CD4-positive, alpha-beta T cell treated with Interleukin-6 at 100 ng/mL for 8 hours (primary cell): Measurements from ENCODE around the gene APOC3.
A peak's percentile ranks its signal among the peaks of the same experiment; 100 is the strongest.

Source experiments
- DNase-seq: peaks from one replicate; pipeline ENCODE4 v3.0.0-alpha.2; 2020; ENCODE audit warnings: mixed read lengths, low spot score

The APOC3 gene

DNA sequence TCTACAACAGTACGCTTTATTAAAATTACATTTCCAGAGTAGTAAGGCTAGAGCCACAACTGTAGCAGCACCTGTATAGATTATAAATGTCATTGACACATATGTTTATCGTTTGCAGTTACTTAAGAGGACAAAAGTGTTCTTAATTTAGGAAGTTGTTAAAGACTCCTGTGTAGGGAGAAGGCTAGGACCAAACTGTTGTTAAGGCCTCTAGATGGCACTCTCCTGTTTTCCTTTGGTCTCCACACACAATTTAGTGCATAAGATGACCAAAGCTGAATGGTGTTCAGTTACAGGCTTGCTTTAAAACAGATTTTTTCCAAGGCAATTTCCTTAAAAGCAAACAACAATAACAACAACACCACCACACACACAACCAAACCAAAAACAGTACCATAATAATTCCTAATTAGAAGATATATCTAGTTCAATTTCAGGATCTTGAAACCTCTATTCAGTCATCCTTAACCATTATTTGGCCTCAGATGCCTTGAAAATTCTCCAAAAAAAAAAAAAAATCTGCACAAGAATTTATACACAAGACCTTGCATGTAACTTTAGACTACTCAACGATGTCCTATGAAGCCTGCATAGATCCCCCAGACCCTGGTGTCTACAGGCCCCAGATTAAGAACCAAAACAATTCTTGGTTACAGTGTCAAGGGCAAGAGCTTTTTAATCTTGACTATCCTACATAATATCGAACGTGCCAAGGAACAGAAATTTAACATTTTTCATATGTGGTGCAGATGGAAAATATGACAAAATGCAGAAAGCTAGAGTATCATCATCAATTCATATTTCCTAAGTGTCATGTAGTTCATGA, 50.3 kb downstream of the APOC3 start:
- DNase-seq: peak; percentile 51

GRCh38 chr11:116881143-116881542, 51.4 kb downstream of the APOC3 start:
- DNase-seq: no peak

DNA sequence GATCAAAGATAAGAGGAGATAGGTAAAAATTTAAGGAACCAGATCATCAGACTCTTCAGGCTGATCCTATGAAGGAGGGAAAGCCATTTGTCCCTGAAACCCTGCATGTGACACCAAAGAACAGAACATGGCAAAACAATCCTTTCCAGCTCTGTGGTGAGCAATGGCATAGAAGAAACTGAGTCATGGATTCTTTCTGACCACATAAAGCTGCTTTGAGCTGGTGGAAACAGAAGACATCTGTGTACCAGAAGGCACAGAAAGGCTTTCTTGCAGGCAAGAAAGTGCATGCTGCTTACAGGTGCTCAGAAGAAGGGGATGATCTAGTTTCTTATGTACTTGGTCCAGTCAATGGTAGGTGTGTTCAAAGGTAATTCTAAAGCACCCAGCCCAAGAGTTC, 52.7 kb downstream of the APOC3 start:
- no peak for DNase-seq
